ENCODE results near the gene SETD1A. TPM values are rescaled to one million over a fixed set of nuclear protein-coding genes. Genes with fewer than 3 reads are reported as not detected.

The SETD1A gene
- total and polyA plus RNA-seq, 2 of the 8 experiments (the other 6 are each of a cell fraction or from before 2014, with no cell fraction given), result 4.8 to 29.0 TPM

GRCh38 chr16:30931068-30931650, 26.4 kb upstream of the SETD1A start:
- peaks cover 13 to 53% (median 31%) of the 10 kb centered on the region in 4 experiments; a peak in 7 of 8 replicates for H3K36me3 ChIP-seq (ENCODE audit: control insufficient read depth in 2 of 4, insufficient read depth in 4 of 4, low read length in 3 of 4)
- TF ChIP-seq CEBPB (IDR thresholded peaks at IDR 0.05; ENCODE audit: low read depth, low read length) (no peak), SP4 (IDR thresholded peaks at IDR 0.05; ENCODE audit: low read length) (no peak), GABPA (IDR thresholded peaks at IDR 0.05; ENCODE audit: borderline replicate concordance, insufficient read depth, low read length) (no peak), EP300 (IDR thresholded peaks at IDR 0.05; ENCODE audit: borderline replicate concordance in 1 of 2, low read depth in 2 of 2, low read length in 2 of 2) (no peak), CBX8 (IDR thresholded peaks at IDR 0.05; ENCODE audit: borderline replicate concordance, low read depth, low read length) (no peak), PHF8 (conservative IDR thresholded peaks at IDR 0.05; ENCODE audit: low read depth, low read length) (no peak), TEAD4 (IDR thresholded peaks at IDR 0.05; ENCODE audit: low read depth, low read length) (no peak), SIX5 (IDR thresholded peaks at IDR 0.05; ENCODE audit: low read depth, low read length) (no peak), GTF2F1 (IDR thresholded peaks at IDR 0.05; ENCODE audit: borderline replicate concordance, low read depth, low read length) (no peak)
- TF ChIP-seq, protein P1, sequence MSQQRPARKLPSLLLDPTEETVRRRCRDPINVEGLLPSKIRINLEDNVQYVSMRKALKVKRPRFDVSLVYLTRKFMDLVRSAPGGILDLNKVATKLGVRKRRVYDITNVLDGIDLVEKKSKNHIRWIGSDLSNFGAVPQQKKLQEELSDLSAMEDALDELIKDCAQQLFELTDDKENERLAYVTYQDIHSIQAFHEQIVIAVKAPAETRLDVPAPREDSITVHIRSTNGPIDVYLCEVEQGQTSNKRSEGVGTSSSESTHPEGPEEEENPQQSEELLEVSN (IDR thresholded peaks at IDR 0.05), result no peak

More at GRCh38 chr16:30931068-30931650, 26.4 kb upstream of the SETD1A start:
- no peak overlapping the region for H4K8ac ChIP-seq (ENCODE audit: extremely low read depth, insufficient read depth, low read length)
- peaks cover 5 to 10% of the 10 kb centered on the region in 2 experiments for H4K20me1 ChIP-seq (replicated peaks in 1 of 2; ENCODE audit: control insufficient read depth in 1 of 2, insufficient read depth in 2 of 2, low read length in 2 of 2)
- no peak overlapping the region for H4K91ac ChIP-seq (replicated peaks; ENCODE audit: insufficient read length, low read length)
- ChIA-PET CTCF (ENCODE audit: partially characterized antibody) (interaction anchor here (0.6 to 3.4 kb wide), 3 partner anchors 11 to 1282 kb away, joined by 3 to 31 read pairs (median 4); no protein-coding TSS in a partner anchor), POLR2A (ENCODE audit: partially characterized antibody) (interaction anchor here (0.6 to 12.0 kb wide), 5 partner anchors 4 to 153 kb away, joined by 3 to 105 read pairs (median 7); partner anchors contain the start of genes CTF1, FBXL19 and ORAI3)
- no peak overlapping the region for H3K56ac ChIP-seq (replicated peaks; ENCODE audit: insufficient read length, low read depth, low read length)
- H2BK5ac ChIP-seq (ENCODE audit: low read depth, low read length), result no peak overlapping the region
- no peak overlapping the region for H3K23ac ChIP-seq (ENCODE audit: insufficient read length)
- H2AK5ac ChIP-seq (ENCODE audit: low read depth, low read length), result no peak overlapping the region
- no peak overlapping the region for H2BK15ac ChIP-seq (ENCODE audit: low read length)
- H3K79me2 ChIP-seq (ENCODE audit: control insufficient read depth in 1 of 2, insufficient read depth in 2 of 2, low read length in 2 of 2), result no peaks in the 10 kb centered on the region; a peak in 1 of 4 replicates
- H3K18ac ChIP-seq (ENCODE audit: extremely low read depth, low read length), result no peak overlapping the region
- H3K9me3 ChIP-seq (ENCODE audit: insufficient read depth in 2 of 2, low read depth in 1 of 2, low read length in 1 of 2), result no peaks in the 10 kb centered on the region
- H3K27me3 ChIP-seq (replicated peaks in 1 of 4; ENCODE audit: control insufficient read depth in 3 of 4, extremely low read depth in 1 of 4, insufficient read depth in 3 of 4, low read length in 3 of 4), result no peaks in the 10 kb centered on the region
- FAIRE-seq (no peak), DNase-seq (ENCODE audit: low read depth in 1 of 2, low spot score in 2 of 2) (no peak)
- H3K23me2 ChIP-seq (ENCODE audit: low read depth, low read length), result no peaks in the 10 kb centered on the region
- no peak overlapping the region for H2BK120ac ChIP-seq (replicated peaks; ENCODE audit: low read depth, low read length)
- H2AFZ ChIP-seq (ENCODE audit: low read length), result no peak overlapping the region
- no peak overlapping the region for H3K4me2 ChIP-seq (ENCODE audit: insufficient read depth in 1 of 2, low read depth in 2 of 2, low read length in 2 of 2)
- peaks cover 3% of the 10 kb centered on the region; the same call in 1 of the 2 replicates for H3K79me1 ChIP-seq (ENCODE audit: low read depth, low read length)
- WGBS, 2 experiments (ENCODE audit: extremely low coverage in 1 of 2, insufficient coverage in 1 of 2, insufficient read length in 1 of 2, insufficient replicate concordance in 2 of 2, low coverage in 1 of 2, low lambda C conversion rate in 2 of 2, missing lambda C conversion rate in 1 of 2), result 78% methylated on average over 12 of the region's 12 CpGs; no CpG with 5 or more reads in 1 of the 2 experiments
- no peak overlapping the region for H3K27ac ChIP-seq (ENCODE audit: low read depth, low read length)
- peaks cover 0 to 5% (median 1%) of the 10 kb centered on the region in 4 experiments; a peak in 2 of 7 replicates for H3K4me1 ChIP-seq (replicated peaks in 1 of 4; ENCODE audit: control insufficient read depth in 3 of 4, insufficient read depth in 4 of 4, low read length in 3 of 4)
- H3K9ac ChIP-seq (replicated peaks in 1 of 4; ENCODE audit: extremely low read depth in 1 of 4, low read depth in 3 of 4, low read length in 3 of 4), result no peak overlapping the region
- H3K4me3 ChIP-seq (ENCODE audit: extremely low read depth in 1 of 4, insufficient read depth in 2 of 4, low read depth in 3 of 4, low read length in 4 of 4), result no peak overlapping the region
- H3K14ac ChIP-seq (ENCODE audit: insufficient read length), result no peak overlapping the region
- H2BK12ac ChIP-seq (ENCODE audit: low read depth, low read length), result no peak overlapping the region
- H3K4ac ChIP-seq (replicated peaks; ENCODE audit: insufficient read length, low read depth, low read length), result no peak overlapping the region
- H4K5ac ChIP-seq (ENCODE audit: insufficient read length, low read depth, low read length), result no peak overlapping the region
- no peak overlapping the region for H2BK20ac ChIP-seq (ENCODE audit: low read length)

Measured in H1 (cell line).